GM21360 (cell line): ENCODE measurements around the gene NAALADL2.
"Not testable (repeated sequence)": the region's sequence is repeated elsewhere in the genome, so short reads cannot be mapped to it uniquely, and the experiment has no call there.

ENCODE experiments used
- ATAC-seq: cut with Tn5 transposase; IDR thresholded peaks from one replicate; pipeline ENCODE4 v1.9.1; 2021; ENCODE audit warnings: mild to moderate bottlenecking, moderate library complexity; ENCODE audit not compliant: unreplicated experiment

Gene NAALADL2

GRCh38 chr3:175255698-175256097 lies 396.6 kb downstream of the NAALADL2 start:
- ATAC-seq = no peak

- ATAC-seq = no peak
Measured at GRCh38 chr3:175257123-175257522, 398.0 kb downstream of the NAALADL2 start.

GRCh38 chr3:175258763-175259162 lies 399.6 kb downstream of the NAALADL2 start:
- no peak for ATAC-seq

GRCh38 chr3:175260145-175260794 lies 401.1 kb downstream of the NAALADL2 start:
- no peak for ATAC-seq

- no peak for ATAC-seq
Measured at GRCh38 chr3:175266478-175266877, 407.3 kb downstream of the NAALADL2 start.

- ATAC-seq = no peak
Measured at GRCh38 chr3:175267121-175267531, 408.0 kb downstream of the NAALADL2 start.

- no peak for ATAC-seq
Measured at GRCh38 chr3:175267561-175267960, 408.4 kb downstream of the NAALADL2 start.

- no peak for ATAC-seq
Measured at GRCh38 chr3:175269394-175269793, 410.3 kb downstream of the NAALADL2 start.

- no peak for ATAC-seq
Measured at GRCh38 chr3:175270198-175270837, 411.2 kb downstream of the NAALADL2 start.

- ATAC-seq = no peak
Measured at GRCh38 chr3:175270866-175271265, 411.7 kb downstream of the NAALADL2 start.

- ATAC-seq = not testable (repeated sequence)
Measured at GRCh38 chr3:175271465-175271864, 412.3 kb downstream of the NAALADL2 start.

GRCh38 chr3:175272392-175272791 lies 413.3 kb downstream of the NAALADL2 start:
- no peak for ATAC-seq

GRCh38 chr3:175273573-175273972 lies 414.4 kb downstream of the NAALADL2 start:
- ATAC-seq = no peak

GRCh38 chr3:175274056-175274455 lies 414.9 kb downstream of the NAALADL2 start:
- ATAC-seq = peak; percentile 68

GRCh38 chr3:175274474-175275218 lies 415.5 kb downstream of the NAALADL2 start:
- ATAC-seq = peak; percentile 56

GRCh38 chr3:175278680-175279079 lies 419.5 kb downstream of the NAALADL2 start:
- ATAC-seq = no peak

GRCh38 chr3:175279457-175279856 lies 420.3 kb downstream of the NAALADL2 start:
- no peak for ATAC-seq

GRCh38 chr3:175279911-175280310 lies 420.8 kb downstream of the NAALADL2 start:
- ATAC-seq = no peak

- peak; percentile 97 for ATAC-seq
Measured at GRCh38 chr3:175287361-175287963, 428.3 kb downstream of the NAALADL2 start.

- ATAC-seq = no peak
Measured at GRCh38 chr3:175288621-175289020, 429.5 kb downstream of the NAALADL2 start.

- no peak for ATAC-seq
Measured at GRCh38 chr3:175294793-175295192, 435.7 kb downstream of the NAALADL2 start.
